A549 (cell line): ENCODE measurements around the gene ZYG11B. TPM values are rescaled to one million over a fixed set of nuclear protein-coding genes. Genes with fewer than 3 reads are reported as not detected.

Experiments used
- ATAC-seq, 2 experiments: fragments of 200-7000 bp in 1 of 2; fragments of >200 bp in 1 of 2; cut with Nextera tagmentation in 1 of 2; cut with Tn5 transposase in 1 of 2; 3 replicates each; pipeline versions ENCODE4 v1.8.0 to v1.9.1; 2018 to 2020; ENCODE audit warnings: mild to moderate bottlenecking in 1 of 2, moderate library complexity in 1 of 2
- CTCF ChIA-PET: fragments of 300-600 bp; sonication (Branson Sonifier 250); formaldehyde crosslinking; extraction: SDS; loops from one replicate; lab custom pipeline; 2021; ENCODE audit warnings: antibody characterized with exemption, inconsistent platforms; lab: Yijun Ruan, JAX
- POLR2A ChIA-PET: fragments of 350-600 bp; formaldehyde crosslinking; extraction: SDS; loops from one replicate; lab custom pipeline; 2021; ENCODE audit warnings: antibody characterized with exemption, inconsistent platforms; lab: Yijun Ruan, JAX
- DNase-seq, 2 experiments: peaks; one replicate each; pipeline versions ENCODE4 v3.0.0 to v3.0.0-alpha.2; 2011 to 2016; ENCODE audit warnings: low read depth in 1 of 2, low spot score in 1 of 2
- FAIRE-seq: peaks from 2 replicates; lab custom pipeline; 2011; peaks lifted over from hg19 to GRCh38; lab: Jason Lieb, UNC
- H3K27ac ChIP-seq, 2 experiments: fragments of >200 bp; sonication (Bioruptor Twin); formaldehyde crosslinking; 3 replicates each; pipeline ENCODE4 v1.5.1; 2016 to 2017
- H3K4me1 ChIP-seq: fragments of >200 bp; sonication (Bioruptor Twin); formaldehyde crosslinking; 3 replicates; pipeline ENCODE4 v1.6.1; 2016
- H3K4me2 ChIP-seq: fragments of >200 bp; sonication (Bioruptor Twin); formaldehyde crosslinking; 3 replicates; pipeline ENCODE4 v1.6.1; 2016
- H3K4me3 ChIP-seq: fragments of >200 bp; sonication (Bioruptor Twin); formaldehyde crosslinking; 3 replicates; pipeline ENCODE4 v1.5.1; 2016
- H3K9me3 ChIP-seq: fragments of >200 bp; sonication (Bioruptor Twin); formaldehyde crosslinking; 3 replicates; pipeline ENCODE4 v1.6.1; 2016
- BHLHE40 ChIP-seq: IDR thresholded peaks from 2 replicates; pipeline ENCODE4 v1.6.1; 2012; ENCODE audit warnings: low read depth, low read length, inconsistent platforms
- CHD2 ChIP-seq: fragments of 150-350 bp; IDR thresholded peaks from 2 replicates; pipeline ENCODE4 v1.6.1; 2014; ENCODE audit warnings: low read length; ENCODE audit not compliant: partially characterized antibody
- CHD4 ChIP-seq: fragments of 200-600 bp; sonication (generic); IDR thresholded peaks from 2 replicates; pipeline ENCODE4 v1.6.1; 2016; ENCODE audit warnings: antibody characterized with exemption, mild to moderate bottlenecking, borderline replicate concordance
- CTCF ChIP-seq: fragments of >200 bp; sonication (Bioruptor Twin); formaldehyde crosslinking; IDR thresholded peaks from 3 replicates; pipeline ENCODE4 v1.5.1; 2016
- FOSL2 ChIP-seq, 2 experiments: fragments of 450-650 bp in 1 of 2; fragments of >200 bp in 1 of 2; sonication (Bioruptor Twin) in 1 of 2; formaldehyde crosslinking; IDR thresholded peaks; 2 replicates each; pipeline versions ENCODE4 v1.5.0 to v1.6.1; 2016 to 2020; ENCODE audit warnings: mild to moderate bottlenecking in 1 of 2, moderate library complexity in 1 of 2
- GATA3 ChIP-seq: IDR thresholded peaks from 2 replicates; pipeline ENCODE4 v1.6.1; 2012; ENCODE audit warnings: borderline replicate concordance
- HDAC2 ChIP-seq: fragments of 200-600 bp; sonication (generic); IDR thresholded peaks from 2 replicates; pipeline ENCODE4 v1.6.1; 2016
- HES2 ChIP-seq: fragments of >200 bp; sonication (Bioruptor Twin); formaldehyde crosslinking; IDR thresholded peaks from 2 replicates; pipeline ENCODE4 v1.6.1; 2016
- HOXB5 ChIP-seq: fragments of 250-450 bp; sonication (Bioruptor Pico); IDR thresholded peaks from 2 replicates; pipeline ENCODE4 v1.5.0; 2020; ENCODE audit warnings: mild to moderate bottlenecking, moderate library complexity
- JUN ChIP-seq, 2 experiments: fragments of >200 bp; sonication (Bioruptor Twin); formaldehyde crosslinking; IDR thresholded peaks; 2 replicates in 1 of 2; 3 replicates in 1 of 2; pipeline ENCODE4 v1.6.1; 2016 to 2017
- MAZ ChIP-seq: fragments of 150-350 bp; IDR thresholded peaks from 2 replicates; pipeline ENCODE4 v1.6.1; 2014; ENCODE audit warnings: antibody characterized with exemption, low read depth, low read length, borderline replicate concordance
- NFE2L2 ChIP-seq: fragments of 150-350 bp; conservative IDR thresholded peaks from 2 replicates; pipeline ENCODE4 v1.6.1; 2014; ENCODE audit warnings: low read length
- PHF8 ChIP-seq: fragments of 200-600 bp; sonication (generic); IDR thresholded peaks from 2 replicates; pipeline ENCODE4 v1.6.1; 2016; ENCODE audit warnings: low read depth, mild to moderate bottlenecking, antibody characterized with exemption, moderate library complexity, borderline replicate concordance
- POLR2A ChIP-seq: IDR thresholded peaks from 2 replicates; pipeline ENCODE4 v1.6.1; 2012; ENCODE audit warnings: mild to moderate bottlenecking, low read length
- RAD21 ChIP-seq, 2 experiments: fragments of >200 bp in 1 of 2; sonication (Bioruptor Twin) in 1 of 2; formaldehyde crosslinking in 1 of 2; IDR thresholded peaks in 1 of 2; conservative IDR thresholded peaks in 1 of 2; 2 replicates in 1 of 2; 3 replicates in 1 of 2; pipeline ENCODE4 v1.6.1; 2012 to 2018; ENCODE audit warnings: inconsistent platforms in 1 of 2
- RCOR1 ChIP-seq: fragments of 150-350 bp; IDR thresholded peaks from 2 replicates; pipeline ENCODE4 v1.6.1; 2014; ENCODE audit warnings: antibody characterized with exemption, low read length, low read depth
- RFX5 ChIP-seq: fragments of 450-650 bp; IDR thresholded peaks from 2 replicates; pipeline ENCODE4 v1.7.1; 2014; ENCODE audit warnings: antibody characterized with exemption, mild to moderate bottlenecking, moderate library complexity
- RNF2 ChIP-seq: fragments of 200-600 bp; sonication (generic); IDR thresholded peaks from 2 replicates; pipeline ENCODE4 v1.6.1; 2016; ENCODE audit warnings: low read depth, mild to moderate bottlenecking, antibody characterized with exemption, moderate library complexity, borderline replicate concordance
- TFCP2L1 ChIP-seq: fragments of 250-450 bp; sonication (Bioruptor Pico); IDR thresholded peaks from 2 replicates; pipeline ENCODE4 v1.5.0; 2021; ENCODE audit warnings: mild to moderate bottlenecking
- WGBS: methylation state at CpG from one replicate; pipeline ENCODE4 v1.1.6; 2017; ENCODE audit errors: missing lambda C conversion rate; 5-methylcytosine and 5-hydroxymethylcytosine counted together
- polyA plus RNA-seq, 4 experiments: library from polyadenylated mRNA; depleted of rRNA in 3 of 4; stranded (reverse); fragments of >200 nt; fragmentation: RNase III in 1 of 4; extraction: RNeasy Plus Mini Kit Qiagen cat#74134 plus additional on column Dnase treatment in 1 of 4; gene quantifications; 2 replicates in 3 of 4; 3 replicates in 1 of 4; pipeline ENCODE4 v1.2.3, GENCODE V29; 2011 to 2017
- TF ChIP-seq, protein P1 (sequence below): IDR thresholded peaks from 2 replicates; pipeline ENCODE4 v1.6.1; 2012; ENCODE audit warnings: low read depth, borderline replicate concordance
- TF ChIP-seq, protein P2 (sequence below): fragments of 250-450 bp; sonication (Bioruptor Pico); IDR thresholded peaks from 2 replicates; pipeline ENCODE4 v1.5.0; 2020; ENCODE audit warnings: low read depth, mild to moderate bottlenecking, moderate library complexity

Gene ZYG11B
- polyA plus RNA-seq, 2 of the 4 experiments (the other 2 are of a cell fraction): 5.8 to 14.1 TPM

DNA sequence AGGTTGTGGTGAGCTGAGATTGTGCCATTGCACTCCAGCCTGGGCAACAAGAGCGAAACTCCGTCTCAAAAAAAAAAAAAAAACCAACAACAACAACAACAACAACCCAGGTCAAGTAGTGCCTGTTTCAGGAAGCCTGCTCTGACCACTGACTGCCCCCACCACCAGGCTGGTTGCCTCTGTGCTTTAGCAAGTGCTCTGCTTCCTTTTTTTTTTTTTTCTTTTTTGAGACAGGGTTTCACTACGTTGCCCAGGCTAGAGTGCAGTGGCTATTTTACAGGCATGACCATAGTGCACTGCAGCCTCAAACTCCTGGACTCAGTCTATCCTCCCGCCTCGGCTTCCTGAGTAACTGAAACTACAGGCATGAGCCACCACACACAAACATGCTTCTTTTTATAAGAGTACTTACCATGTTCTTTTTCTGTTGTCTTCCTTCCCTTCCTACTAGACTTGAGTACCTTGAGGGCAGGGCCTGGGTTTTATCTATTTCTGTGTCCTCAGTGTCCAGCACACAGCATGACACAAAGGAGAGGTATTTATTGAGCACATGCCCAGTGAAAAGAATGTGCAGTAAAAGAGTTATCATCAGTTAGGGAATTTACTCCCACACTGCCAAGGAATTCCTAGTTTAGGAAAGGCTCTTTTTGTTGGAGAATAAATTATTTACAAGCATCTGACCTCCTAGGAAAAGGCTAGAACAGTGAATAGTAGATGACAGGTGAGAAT, 18.2 kb upstream of the ZYG11B start:
- Histone ChIP-seq H3K4me3 (no peak overlapping the region), H3K4me1 (peaks cover 31% of the 10 kb centered on the region), H3K27ac (peak overlapping the region; percentile 64 to 86), H3K4me2 (peak overlapping the region; percentile 59)
- CTCF ChIA-PET: interaction anchor here (0.6 kb wide), 1 partner anchor 14 kb away, joined by 3 read pairs; no protein-coding TSS in a partner anchor
- peak; percentile 19 to 62 for DNase-seq
- WGBS: 69% methylated on average over 5 of the region's 5 CpGs
- FAIRE-seq: no peak
- POLR2A ChIA-PET: interaction anchor here (0.7 kb wide), 1 partner anchor 167 kb away, joined by 4 read pairs; no protein-coding TSS in a partner anchor
- TF ChIP-seq BHLHE40 (no peak), GATA3 (peak; percentile 60; the same call in 1 of the 2 replicates), MAZ (no peak), CTCF (no peak), NFE2L2 (no peak), FOSL2 (IDR thresholded peaks at IDR 0.05) (no peak), FOSL2 (CRISPR knock-in tag; IDR thresholded peaks at IDR 0.05) (peak; percentile 64)
- TF ChIP-seq, all 56 proteins: peak for 2
- ATAC-seq: peak; percentile 78 to 88
- no peaks in the 10 kb centered on the region for H3K9me3 ChIP-seq

- 80% methylated on average over 6 of the region's 6 CpGs for WGBS
- H3K9me3 ChIP-seq: no peaks in the 10 kb centered on the region
- POLR2A ChIA-PET: no interaction called here
- no peak overlapping the region for H3K4me3 ChIP-seq
- CTCF ChIA-PET: interaction anchor here (0.6 kb wide), 2 partner anchors 13 to 96 kb away, joined by 3 read pairs; no protein-coding TSS in a partner anchor
- TF ChIP-seq TFCP2L1: no peak
- no peak for TF ChIP-seq HOXB5 (CRISPR knock-in tag)
- TF ChIP-seq, protein P1, sequence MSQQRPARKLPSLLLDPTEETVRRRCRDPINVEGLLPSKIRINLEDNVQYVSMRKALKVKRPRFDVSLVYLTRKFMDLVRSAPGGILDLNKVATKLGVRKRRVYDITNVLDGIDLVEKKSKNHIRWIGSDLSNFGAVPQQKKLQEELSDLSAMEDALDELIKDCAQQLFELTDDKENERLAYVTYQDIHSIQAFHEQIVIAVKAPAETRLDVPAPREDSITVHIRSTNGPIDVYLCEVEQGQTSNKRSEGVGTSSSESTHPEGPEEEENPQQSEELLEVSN: no peak
- no peak for TF ChIP-seq RCOR1
- TF ChIP-seq RFX5: no peak
- no peak for TF ChIP-seq POLR2A
- no peak for TF ChIP-seq HES2
- no peak for TF ChIP-seq PHF8
- no peak for TF ChIP-seq FOSL2 (IDR thresholded peaks at IDR 0.05)
- TF ChIP-seq FOSL2 (CRISPR knock-in tag; IDR thresholded peaks at IDR 0.05): no peak
- TF ChIP-seq MAZ: no peak
- TF ChIP-seq JUN (IDR thresholded peaks at IDR 0.05): no peak
- TF ChIP-seq BHLHE40: no peak
- TF ChIP-seq RNF2: no peak
- TF ChIP-seq, protein P2, sequence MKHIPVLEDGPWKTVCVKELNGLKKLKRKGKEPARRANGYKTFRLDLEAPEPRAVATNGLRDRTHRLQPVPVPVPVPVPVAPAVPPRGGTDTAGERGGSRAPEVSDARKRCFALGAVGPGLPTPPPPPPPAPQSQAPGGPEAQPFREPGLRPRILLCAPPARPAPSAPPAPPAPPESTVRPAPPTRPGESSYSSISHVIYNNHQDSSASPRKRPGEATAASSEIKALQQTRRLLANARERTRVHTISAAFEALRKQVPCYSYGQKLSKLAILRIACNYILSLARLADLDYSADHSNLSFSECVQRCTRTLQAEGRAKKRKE (CRISPR knock-in tag): no peak
- TF ChIP-seq CHD4: no peak
- TF ChIP-seq RAD21 (conservative IDR thresholded peaks at IDR 0.05 in 1 of 2, IDR thresholded peaks at IDR 0.05 in 1 of 2): no peak
- no peak for TF ChIP-seq NFE2L2
- TF ChIP-seq HDAC2: no peak
- no peak for TF ChIP-seq CHD2
- no peak overlapping the region; the same call in 2 of the 3 replicates for H3K4me2 ChIP-seq
- no peak for DNase-seq
- no peak for ATAC-seq
- H3K4me1 ChIP-seq: peaks cover 31% of the 10 kb centered on the region
- H3K27ac ChIP-seq: peak overlapping the region; percentile 64 to 86; a peak in 4 of 6 replicates
- FAIRE-seq: no peak
Observed at GRCh38 chr1:52709016-52709415, 17.2 kb upstream of the ZYG11B start.
